GM13976 (cell line): ENCODE data around the gene RAI14.

Experiments
- DNase-seq: peaks from one replicate; pipeline ENCODE4 v3.0.0; 2012; ENCODE audit warnings: low spot score
- in situ Hi-C: fragments of 300-500 bp; cut with MboI; formaldehyde crosslinking; loops from one replicate; pipeline ENCODE4 v1.12.0; 2022; ENCODE audit warnings: low sequenced_read_pairs, mixed read lengths, inconsistent platforms; ENCODE audit not compliant: unreplicated experiment
- TF ChIP-seq, protein P1 (sequence below): IDR thresholded peaks from 2 replicates; pipeline ENCODE4 v1.5.1; 2012; ENCODE audit warnings: borderline replicate concordance, mild to moderate bottlenecking; ENCODE audit not compliant: insufficient read depth; ENCODE audit errors: extremely low read depth, missing control alignments, control extremely low read depth

The RAI14 gene

DNA sequence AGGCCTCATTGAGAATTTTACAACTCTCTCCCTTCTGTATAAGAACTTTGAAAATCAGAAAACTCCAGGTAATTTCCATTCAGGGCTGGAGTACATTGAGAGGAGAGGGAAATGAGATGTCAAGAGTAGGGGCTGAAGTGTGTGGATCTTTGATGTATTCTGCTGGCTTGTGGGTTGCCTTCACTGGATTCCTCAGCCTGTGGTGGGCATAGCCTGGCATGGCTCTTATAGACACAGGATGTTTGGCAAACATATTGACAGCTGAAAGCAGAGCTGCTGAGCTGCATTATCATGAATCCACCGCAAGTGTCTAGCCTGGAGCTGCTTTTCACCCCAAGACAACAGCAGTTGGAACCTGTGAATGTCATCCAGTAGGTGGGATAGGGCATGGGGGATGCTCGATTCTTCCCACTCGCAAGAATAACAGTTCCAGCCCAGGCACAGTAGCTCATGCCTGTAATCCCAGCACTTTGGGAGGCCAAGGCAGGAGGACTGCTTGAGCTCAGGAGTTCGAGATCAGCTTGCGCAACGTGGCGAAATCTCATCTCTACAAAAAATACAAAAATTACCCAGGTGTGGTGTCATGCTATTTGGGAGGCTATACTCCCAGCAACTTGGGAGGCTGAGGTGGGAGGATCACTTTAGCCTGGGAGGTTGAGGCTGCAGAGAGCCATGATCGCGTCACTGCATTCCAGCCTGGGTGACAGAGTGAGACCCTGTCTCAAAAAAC is 146.9 kb downstream of the RAI14 start:
- no peak for DNase-seq
- in situ Hi-C loops: no loop called here
- TF ChIP-seq, protein P1, sequence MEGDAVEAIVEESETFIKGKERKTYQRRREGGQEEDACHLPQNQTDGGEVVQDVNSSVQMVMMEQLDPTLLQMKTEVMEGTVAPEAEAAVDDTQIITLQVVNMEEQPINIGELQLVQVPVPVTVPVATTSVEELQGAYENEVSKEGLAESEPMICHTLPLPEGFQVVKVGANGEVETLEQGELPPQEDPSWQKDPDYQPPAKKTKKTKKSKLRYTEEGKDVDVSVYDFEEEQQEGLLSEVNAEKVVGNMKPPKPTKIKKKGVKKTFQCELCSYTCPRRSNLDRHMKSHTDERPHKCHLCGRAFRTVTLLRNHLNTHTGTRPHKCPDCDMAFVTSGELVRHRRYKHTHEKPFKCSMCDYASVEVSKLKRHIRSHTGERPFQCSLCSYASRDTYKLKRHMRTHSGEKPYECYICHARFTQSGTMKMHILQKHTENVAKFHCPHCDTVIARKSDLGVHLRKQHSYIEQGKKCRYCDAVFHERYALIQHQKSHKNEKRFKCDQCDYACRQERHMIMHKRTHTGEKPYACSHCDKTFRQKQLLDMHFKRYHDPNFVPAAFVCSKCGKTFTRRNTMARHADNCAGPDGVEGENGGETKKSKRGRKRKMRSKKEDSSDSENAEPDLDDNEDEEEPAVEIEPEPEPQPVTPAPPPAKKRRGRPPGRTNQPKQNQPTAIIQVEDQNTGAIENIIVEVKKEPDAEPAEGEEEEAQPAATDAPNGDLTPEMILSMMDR: no peak

DNA sequence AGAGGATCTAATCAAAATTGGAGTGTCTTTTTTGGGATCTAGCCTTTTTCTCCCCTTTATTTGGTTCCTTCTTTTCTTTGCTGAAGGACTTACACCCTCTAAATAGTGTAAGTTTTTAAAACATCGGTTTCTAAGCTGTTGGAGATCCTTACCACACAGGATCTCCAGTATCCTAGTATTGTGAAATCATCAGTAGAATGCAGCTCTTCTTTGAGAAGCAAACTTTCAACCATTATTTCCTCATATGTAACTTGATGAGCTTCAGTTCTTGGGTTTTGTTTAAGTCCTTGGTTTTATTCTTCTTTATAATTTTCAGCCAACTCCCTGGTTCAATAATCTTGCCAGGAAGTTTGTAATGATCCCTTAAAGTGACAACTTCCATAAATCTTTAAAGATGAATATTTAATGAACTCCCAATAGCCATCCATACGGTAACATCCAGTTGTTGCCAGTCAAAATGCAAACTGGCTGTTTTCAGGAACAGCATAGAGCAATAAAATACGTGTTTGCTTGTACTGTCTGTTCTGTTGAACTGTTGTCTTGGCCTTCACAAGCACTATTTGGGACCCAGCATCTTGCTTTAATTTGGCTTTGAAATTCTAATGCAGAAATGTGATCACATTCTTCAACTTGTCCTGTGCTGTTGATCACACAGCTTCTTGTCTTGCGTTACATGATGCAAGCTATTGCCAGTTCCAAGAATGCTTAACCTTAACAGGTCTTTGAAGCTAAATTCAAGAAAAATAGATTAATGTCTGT is 148.0 kb downstream of the RAI14 start:
- DNase-seq: no peak
- in situ Hi-C loops: no loop called here
- TF ChIP-seq, protein P1: no peak

GRCh38 chr5:34804913-34805312 is 148.8 kb downstream of the RAI14 start:
- in situ Hi-C loops: no loop called here
- DNase-seq: no peak
- TF ChIP-seq, protein P1: no peak

GRCh38 chr5:34806532-34806931 is 150.4 kb downstream of the RAI14 start:
- TF ChIP-seq, protein P1: no peak
- in situ Hi-C loops: no loop called here
- DNase-seq: no peak

DNA sequence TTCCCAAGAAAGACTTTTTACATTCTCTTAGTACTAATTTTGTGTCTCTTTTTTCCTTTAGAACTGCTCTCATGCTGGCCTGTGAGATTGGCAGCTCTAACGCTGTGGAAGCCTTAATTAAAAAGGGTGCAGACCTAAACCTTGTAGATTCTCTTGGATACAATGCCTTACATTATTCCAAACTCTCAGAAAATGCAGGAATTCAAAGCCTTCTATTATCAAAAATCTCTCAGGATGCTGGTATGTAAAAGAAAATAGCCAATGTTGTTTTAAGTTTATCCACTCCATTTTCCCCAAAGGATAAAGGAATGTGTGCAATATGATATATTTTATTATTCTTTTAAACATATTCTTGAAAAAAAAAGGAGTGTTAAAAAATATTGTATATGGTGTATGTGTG is 155.6 kb downstream of the RAI14 start:
- TF ChIP-seq, protein P1: no peak
- DNase-seq: no peak
- in situ Hi-C loops: no loop called here

DNA sequence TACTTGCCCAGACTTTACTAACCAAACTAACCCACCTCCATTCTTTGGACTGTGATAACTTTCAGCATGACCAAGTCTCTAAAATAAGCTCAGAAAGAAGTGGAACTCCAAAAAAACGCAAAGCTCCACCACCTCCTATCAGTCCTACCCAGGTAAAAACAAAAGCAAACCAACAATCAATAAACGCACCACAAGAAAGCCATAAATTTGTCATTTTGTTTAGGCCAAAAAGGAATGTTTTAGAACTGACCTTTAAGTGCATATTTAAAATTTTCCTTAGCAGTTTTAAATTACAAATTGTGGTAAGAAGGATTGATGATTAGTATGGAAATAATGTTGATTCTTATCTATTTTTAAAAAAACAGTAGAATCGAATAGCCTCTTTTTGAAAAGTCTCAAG is 157.4 kb downstream of the RAI14 start:
- in situ Hi-C loops: no loop called here
- TF ChIP-seq, protein P1: no peak
- no peak for DNase-seq
